GM12878 (cell line): ENCODE results near the gene HSF4. TPM values are rescaled to one million over a fixed set of nuclear protein-coding genes. Genes with fewer than 3 reads are reported as not detected.

Experiments used
- ATAC-seq: fragments of 200-7000 bp; cut with Tn5 transposase; 3 replicates; pipeline ENCODE4 v1.9.1; 2020; ENCODE audit warnings: mild to moderate bottlenecking, moderate library complexity
- BruUV-seq: library from RNA; stranded (reverse); fragments of 400-500 nt; replicated peaks from 2 replicates; lab custom pipeline; 2021; lab: Mats Ljungman, UMichigan
- CTCF ChIA-PET: fragments of 300-600 bp; sonication (Branson Sonifier 250); formaldehyde crosslinking; extraction: SDS; loops from one replicate; lab custom pipeline; 2021; ENCODE audit warnings: inconsistent platforms; lab: Yijun Ruan, JAX
- POLR2A ChIA-PET: fragments of 350-600 bp; formaldehyde crosslinking; extraction: SDS; loops from one replicate; lab custom pipeline; 2021; ENCODE audit warnings: inconsistent platforms; lab: Charles Lee
- RAD21 ChIA-PET: fragments of 300-600 bp; sonication (Branson Sonifier 250); formaldehyde crosslinking; loops from one replicate; lab custom pipeline; 2023; ENCODE audit warnings: antibody characterized with exemption; ENCODE audit not compliant: unreplicated experiment; lab: Charles Lee
- SMC1A ChIA-PET: fragments of 300-600 bp; sonication (Branson Sonifier 250); formaldehyde crosslinking; loops from one replicate; lab custom pipeline; 2023; ENCODE audit not compliant: unreplicated experiment, uncharacterized antibody; lab: Charles Lee
- DNase-seq: peaks from one replicate; pipeline ENCODE4 v3.0.0-alpha.2; 2011; ENCODE audit warnings: low read depth, low spot score
- FAIRE-seq: peaks from 3 replicates; lab custom pipeline; 2011; peaks lifted over from hg19 to GRCh38; lab: Jason Lieb, UNC
- H2AFZ ChIP-seq: 2 replicates; pipeline ENCODE4 v1.6.0; 2011; ENCODE audit warnings: low read depth, low read length, control low read depth; ENCODE audit not compliant: control insufficient read depth
- H3K27ac ChIP-seq: 2 replicates; pipeline ENCODE4 v1.5.1; 2011; ENCODE audit warnings: control low read depth; ENCODE audit not compliant: control insufficient read depth, insufficient read depth
- H3K27me3 ChIP-seq, 2 experiments: replicated peaks in 1 of 2; 2 replicates each; pipeline versions ENCODE4 v1.6.0 to v1.6.1; 2011; ENCODE audit warnings: low read length in 1 of 2; ENCODE audit not compliant: control insufficient read depth in 2 of 2, insufficient read depth in 2 of 2
- H3K36me3 ChIP-seq, 2 experiments: 2 replicates each; pipeline ENCODE4 v1.5.1; 2011; ENCODE audit warnings: low read length in 1 of 2; ENCODE audit not compliant: control insufficient read depth in 2 of 2, insufficient read depth in 2 of 2
- H3K4me1 ChIP-seq: 2 replicates; pipeline ENCODE4 v1.6.1; 2011; ENCODE audit warnings: mild to moderate bottlenecking, low read length, moderate library complexity, mixed read lengths; ENCODE audit not compliant: control insufficient read depth, insufficient read depth
- H3K4me2 ChIP-seq: 2 replicates; pipeline ENCODE4 v1.6.0; 2011; ENCODE audit warnings: control low read depth; ENCODE audit not compliant: control insufficient read depth, insufficient read depth
- H3K4me3 ChIP-seq: fragments of 200-600 bp; sonication (generic); 2 replicates; pipeline ENCODE4 v1.5.1; 2016
- H3K79me2 ChIP-seq: 2 replicates; pipeline ENCODE4 v1.6.0; 2011; ENCODE audit warnings: low read length; ENCODE audit not compliant: control insufficient read depth, insufficient read depth
- H3K9ac ChIP-seq: 2 replicates; pipeline ENCODE4 v1.8.0; 2011; ENCODE audit warnings: low read length, control low read depth, mixed read lengths; ENCODE audit not compliant: control insufficient read depth, insufficient read depth
- H3K9me3 ChIP-seq: replicated peaks from 3 replicates; pipeline ENCODE4 v1.5.1; 2011; ENCODE audit warnings: mild to moderate bottlenecking, low read length; ENCODE audit not compliant: control insufficient read depth, insufficient read depth
- H4K20me1 ChIP-seq: 2 replicates; pipeline ENCODE4 v1.6.0; 2011; ENCODE audit not compliant: control insufficient read depth, insufficient read depth
- BCL11A ChIP-seq: IDR thresholded peaks from 2 replicates; pipeline ENCODE4 v1.6.1; 2011; ENCODE audit warnings: low read depth, low read length
- CBFB ChIP-seq: IDR thresholded peaks from 2 replicates; pipeline ENCODE4 v1.6.1; 2016; ENCODE audit warnings: antibody characterized with exemption, low read depth
- CBX5 ChIP-seq: sonication (generic); IDR thresholded peaks from 2 replicates; pipeline ENCODE4 v1.6.1; 2016; ENCODE audit warnings: low read depth, moderate library complexity, mild to moderate bottlenecking, inconsistent platforms
- CREB1 ChIP-seq: IDR thresholded peaks from 2 replicates; pipeline ENCODE4 v1.6.1; 2012; ENCODE audit warnings: low read depth, mild to moderate bottlenecking, inconsistent platforms
- CREM ChIP-seq: IDR thresholded peaks from 2 replicates; pipeline ENCODE4 v1.6.1; 2014; ENCODE audit warnings: antibody characterized with exemption, low read depth
- EED ChIP-seq: sonication (generic); IDR thresholded peaks from 2 replicates; pipeline ENCODE4 v1.6.1; 2016; ENCODE audit warnings: antibody characterized with exemption, low read depth
- FOXM1 ChIP-seq: IDR thresholded peaks from 2 replicates; pipeline ENCODE4 v1.6.1; 2012; ENCODE audit warnings: low read depth, mild to moderate bottlenecking, inconsistent platforms, low read length, moderate library complexity
- MTA3 ChIP-seq: IDR thresholded peaks from 2 replicates; pipeline ENCODE4 v1.6.1; 2012; ENCODE audit warnings: low read length, inconsistent platforms, borderline replicate concordance
- MYB ChIP-seq: fragments of 150-350 bp; IDR thresholded peaks from 2 replicates; pipeline ENCODE4 v1.6.1; 2014; ENCODE audit warnings: mild to moderate bottlenecking, low read depth, low read length, borderline replicate concordance
- NFXL1 ChIP-seq: fragments of 450-650 bp; IDR thresholded peaks from 2 replicates; pipeline ENCODE4 v1.6.1; 2017; ENCODE audit warnings: antibody characterized with exemption, mild to moderate bottlenecking, borderline replicate concordance
- POLR2A ChIP-seq: IDR thresholded peaks from 2 replicates; pipeline ENCODE4 v1.6.1; 2011; ENCODE audit warnings: low read depth, mild to moderate bottlenecking, low read length
- RCOR1 ChIP-seq: conservative IDR thresholded peaks from 2 replicates; pipeline ENCODE4 v1.6.1; 2012; ENCODE audit warnings: low read depth, low read length, improper control_type of control experiment
- SIX5 ChIP-seq: IDR thresholded peaks from 2 replicates; pipeline ENCODE4 v1.6.1; 2011; ENCODE audit warnings: mild to moderate bottlenecking, low read depth, low read length, moderate library complexity; ENCODE audit not compliant: severe bottlenecking
- SMAD1 ChIP-seq: fragments of 450-650 bp; IDR thresholded peaks from 2 replicates; pipeline ENCODE4 v1.6.1; 2018; ENCODE audit warnings: mild to moderate bottlenecking, low read depth; ENCODE audit not compliant: partially characterized antibody
- SREBF1 ChIP-seq: IDR thresholded peaks from 2 replicates; pipeline ENCODE4 v1.6.1; 2012; ENCODE audit warnings: mild to moderate bottlenecking, low read length
- SREBF2 ChIP-seq: IDR thresholded peaks from 2 replicates; pipeline ENCODE4 v1.6.1; 2012; ENCODE audit warnings: mild to moderate bottlenecking, low read length
- SUZ12 ChIP-seq: fragments of 200-600 bp; sonication (generic); IDR thresholded peaks from one replicate; pipeline ENCODE4 v1.6.1; 2018; ENCODE audit warnings: antibody characterized with exemption, mild to moderate bottlenecking; ENCODE audit not compliant: unreplicated experiment
- TCF12 ChIP-seq: IDR thresholded peaks from 2 replicates; pipeline ENCODE4 v1.6.1; 2011; ENCODE audit warnings: low read depth, mild to moderate bottlenecking, low read length
- WGBS: methylation state at CpG from one replicate; pipeline ENCODE4 v1.1.6; 2016; ENCODE audit warnings: low lambda C conversion rate; ENCODE audit not compliant: insufficient replicate concordance, insufficient coverage; ENCODE audit errors: missing lambda C conversion rate; 5-methylcytosine and 5-hydroxymethylcytosine counted together
- in situ Hi-C: fragments of 300-500 bp; cut with MboI; formaldehyde crosslinking; loops from 9 replicates; pipeline ENCODE4 v1.14.3; 2018; ENCODE audit warnings: mixed read lengths
- intact Hi-C: fragments of 100-400 bp; cut with micrococcal nuclease; formaldehyde crosslinking; loops from one replicate; pipeline ENCODE4 v1.14.2; 2022; ENCODE audit not compliant: unreplicated experiment
- polyA plus RNA-seq, 11 experiments: library from polyadenylated mRNA; depleted of rRNA in 4 of 11; unstranded in 6 of 11; stranded (reverse) in 5 of 11; fragments of >200 nt; fragmentation: Nextera tagmentation in 4 of 11; fragmentation: Illumina TruSeq in 1 of 11; extraction: Ambion mirVana in 4 of 11; extraction: Trizol in 1 of 11; gene quantifications; 1 replicate in 1 of 11; 2 replicates in 10 of 11; pipeline versions ENCODE4 v1.2.1 to v1.2.3, GENCODE V29; 2011 to 2016; ENCODE audit warnings: inconsistent platforms in 2 of 11, missing spikeins in 2 of 11, low read depth in 1 of 11
- total RNA-seq, 4 experiments: library from RNA; depleted of rRNA in 3 of 4; stranded (reverse); fragments of >200 nt in 3 of 4; fragmentation: Illumina TruSeq in 1 of 4; extraction: Trizol in 1 of 4; gene quantifications; 2 replicates each; pipeline versions ENCODE4 v1.2.1 to v1.2.3, GENCODE V29; 2013 to 2021

The HSF4 gene
- total and polyA plus RNA-seq, 10 of the 15 experiments (the other 5 are each of a cell fraction or from before 2014, with no cell fraction given) = 0.31 to 9.9 (median 2.6) TPM; not detected in 1

- no peak overlapping the region for H3K4me2 ChIP-seq
- TF ChIP-seq MYB (no peak), BCL11A (no peak), SMAD1 (no peak), MTA3 (no peak), CBFB (no peak), SIX5 (no peak), EED (no peak), RCOR1 (no peak), POLR2A (no peak), SREBF1 (no peak), FOXM1 (no peak), TCF12 (no peak), CBX5 (no peak), CREM (no peak), CREB1 (no peak), NFXL1 (no peak), SREBF2 (no peak), SUZ12 (no peak)
- TF ChIP-seq, all 136 proteins: peak for 0
- Histone ChIP-seq H3K27ac (no peak overlapping the region), H3K9me3 (no peaks in the 10 kb centered on the region), H3K79me2 (peaks cover 18% of the 10 kb centered on the region), H4K20me1 (no peaks in the 10 kb centered on the region; the same call in 1 of the 2 replicates), H3K27me3 (peaks cover 0 to 3% of the 10 kb centered on the region in 2 experiments; a peak in 2 of 4 replicates), H3K9ac (no peak overlapping the region), H2AFZ (no peak overlapping the region), H3K4me3 (no peak overlapping the region), H3K36me3 (no peaks in the 10 kb centered on the region), H3K4me1 (peaks cover 12% of the 10 kb centered on the region)
- FAIRE-seq (no peak), DNase-seq (no peak), ATAC-seq (no peak)
- in situ Hi-C loops = no loop called here
- POLR2A ChIA-PET = interaction anchor here (0.9 kb wide), 1 partner anchor 58 kb away, joined by 3 read pairs; the partner anchor contains the start of gene FHOD1
- CTCF ChIA-PET = interaction anchor here (1.0 to 1.7 kb wide), 2 partner anchors 9 to 235 kb away, joined by 4 read pairs; no protein-coding TSS in a partner anchor
- SMC1A ChIA-PET = interaction anchor here (0.5 kb wide), 1 partner anchor 234 kb away, joined by 3 read pairs; no protein-coding TSS in a partner anchor
- intact Hi-C loops = no loop called here
- 76% methylated on average over 14 of the region's 15 CpGs for WGBS
- RAD21 ChIA-PET = no interaction called here
- BruUV-seq = no TSS peak
Measured at GRCh38 chr16:67188798-67189197, 24.3 kb downstream of the HSF4 start.
